Measurements from ENCODE around the gene PLXNB3. TPM values are rescaled to one million over a fixed set of nuclear protein-coding genes. Genes with fewer than 3 reads are reported as not detected.

Gene PLXNB3
- total RNA-seq, 1 donor = 3.1 TPM

GRCh38 chrX:153780678-153781427 lies 16.8 kb downstream of the PLXNB3 start, which contains the start of gene SRPK3:
TSS of gene SRPK3 (plus strand) at chrX:153781041. CDS start at chrX:153781087, 46 bp downstream.
- TF ChIP-seq CTCF (IDR thresholded peaks at IDR 0.05; ENCODE audit: insufficient read depth, low read length) = no peak
- H3K4me3 ChIP-seq (ENCODE audit: low read depth, low read length) = no peak within 1 kb of the TSS
- no peak for DNase-seq (ENCODE audit: low read depth)

GRCh38 chrX:153781428-153782047 lies 17.5 kb downstream of the PLXNB3 start:
- no peak for DNase-seq (ENCODE audit: low read depth)
- no peak overlapping the region for H3K4me3 ChIP-seq (ENCODE audit: low read depth, low read length)
- no peak for TF ChIP-seq CTCF (IDR thresholded peaks at IDR 0.05; ENCODE audit: insufficient read depth, low read length)

- no peak for DNase-seq (ENCODE audit: low read depth)
- H3K4me3 ChIP-seq (ENCODE audit: low read depth, low read length) = no peak overlapping the region
- TF ChIP-seq CTCF (IDR thresholded peaks at IDR 0.05; ENCODE audit: insufficient read depth, low read length) = no peak
These were observed 18.3 kb downstream of the PLXNB3 start for GRCh38 chrX:153782313-153782712.

- no peak for DNase-seq (ENCODE audit: low read depth)
- no peak overlapping the region for H3K4me3 ChIP-seq (ENCODE audit: low read depth, low read length)
- TF ChIP-seq CTCF (IDR thresholded peaks at IDR 0.05; ENCODE audit: insufficient read depth, low read length) = no peak
These were observed 18.8 kb downstream of the PLXNB3 start for GRCh38 chrX:153782871-153783270.

- no peak for TF ChIP-seq CTCF (IDR thresholded peaks at IDR 0.05; ENCODE audit: insufficient read depth, low read length)
- no peak for DNase-seq (ENCODE audit: low read depth)
- no peak overlapping the region for H3K4me3 ChIP-seq (ENCODE audit: low read depth, low read length)
These were observed 19.4 kb downstream of the PLXNB3 start for GRCh38 chrX:153783378-153784013.

- DNase-seq (ENCODE audit: low read depth) = no peak
- TF ChIP-seq CTCF (IDR thresholded peaks at IDR 0.05; ENCODE audit: insufficient read depth, low read length) = no peak
These were observed 20.4 kb downstream of the PLXNB3 start for GRCh38 chrX:153784325-153784967.

More at GRCh38 chrX:153784325-153784967, 20.4 kb downstream of the PLXNB3 start:
- no peak overlapping the region for H3K4me3 ChIP-seq (ENCODE audit: low read depth, low read length)

All from fibroblast of the aortic adventitia (primary cell).